ENCODE data around the gene TAS2R60. TPM values are rescaled to one million over a fixed set of nuclear protein-coding genes. Genes with fewer than 3 reads are reported as not detected.
A peak's percentile ranks its signal among the peaks of the same experiment; 100 is the strongest.

The TAS2R60 gene
- polyA plus RNA-seq, 3 donors: 0.35 TPM; not detected in 2

DNA sequence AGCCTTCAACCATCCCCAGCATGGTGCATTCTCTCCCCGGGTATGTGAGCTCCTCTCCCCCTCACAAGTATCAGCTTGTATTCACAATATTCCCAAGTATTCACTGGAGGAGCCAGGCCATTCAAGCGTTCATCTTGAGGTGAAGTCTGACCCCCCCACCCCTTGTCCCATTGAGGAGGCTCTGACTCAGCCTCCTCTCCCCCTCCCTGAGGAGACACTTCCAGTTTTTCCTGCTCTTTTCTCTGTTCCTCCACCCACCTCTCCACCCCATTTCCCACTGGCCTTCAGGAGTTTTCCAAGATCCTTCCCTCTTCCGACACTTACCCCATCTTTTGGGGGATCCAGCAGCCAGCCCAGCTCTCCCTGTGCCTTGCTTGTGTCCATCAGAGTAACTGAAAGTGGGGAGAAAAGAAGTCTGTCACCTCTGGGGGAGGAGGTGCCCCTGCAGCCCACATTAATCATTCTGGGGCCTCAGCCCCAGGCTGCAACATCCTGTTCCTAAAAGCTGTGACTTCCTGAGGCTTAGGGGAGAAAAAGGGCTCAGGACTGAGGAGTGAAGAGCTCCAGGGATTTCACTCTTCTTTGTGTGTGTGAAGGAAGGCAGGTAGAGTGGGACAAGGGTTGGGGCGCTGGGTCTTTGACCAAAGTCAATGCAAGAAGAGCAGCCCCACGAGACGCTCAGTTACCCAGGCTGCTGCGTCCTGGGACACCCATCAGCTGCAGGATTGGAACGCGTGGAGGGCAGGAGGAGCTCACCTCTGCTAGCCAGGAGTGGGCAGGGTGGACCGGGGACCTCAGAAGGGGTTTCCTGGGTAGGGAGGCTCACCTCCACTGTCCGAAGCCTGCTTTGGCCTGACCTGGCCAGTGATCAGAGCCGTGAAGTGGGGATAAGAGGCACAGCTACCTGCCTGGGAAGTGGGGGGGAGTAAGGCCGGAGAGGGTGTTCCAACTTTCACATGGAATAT is 35.7 kb upstream of the TAS2R60 start:
- 4% methylated on average over 12 of the region's 13 CpGs for WGBS (ENCODE audit: insufficient coverage)
- Histone ChIP-seq H4K20me1 (ENCODE audit: insufficient read depth, low read length) (no peaks in the 10 kb centered on the region), H3K9ac (ENCODE audit: insufficient read depth, low read length, poor library complexity, severe bottlenecking) (peak overlapping the region; percentile 15), H3K27ac (ENCODE audit: low read depth in 1 of 2, low read length in 2 of 2) (peak overlapping the region in 1 of 2 donors; percentile 16), H3K79me2 (ENCODE audit: insufficient read depth, low read length) (peaks cover 31% of the 10 kb centered on the region), H3K4me2 (replicated peaks; ENCODE audit: extremely low read depth, low read length, poor library complexity, severe bottlenecking) (peak overlapping the region; percentile 83), H3K36me3 (replicated peaks in 1 of 2; ENCODE audit: control insufficient read depth in 1 of 2, insufficient read depth in 2 of 2, low read length in 2 of 2) (no peaks in the 10 kb centered on the region), H3K4me3 (replicated peaks in 1 of 3; ENCODE audit: low read depth in 2 of 3, low read length in 3 of 3) (peak overlapping the region in 1 of 3 experiments; percentile 64), H2AFZ (ENCODE audit: insufficient read depth, low read depth, low read length, poor library complexity, severe bottlenecking) (peak overlapping the region; percentile 55), H3K9me3 (replicated peaks in 1 of 2; ENCODE audit: control insufficient read depth in 1 of 2, insufficient read depth in 1 of 2, low read length in 2 of 2) (no peaks in the 10 kb centered on the region), H3K27me3 (ENCODE audit: control insufficient read depth in 2 of 2, insufficient read depth in 2 of 2, low read length in 2 of 2) (no peaks in the 10 kb centered on the region), H3K4me1 (ENCODE audit: control insufficient read depth in 1 of 2, insufficient read depth in 2 of 2, low read length in 2 of 2) (peaks cover 52 to 54% of the 10 kb centered on the region in 2 donors)
- peaks cover 56% of the 10 kb centered on the region for H3K4me1 Mint-ChIP-seq
- peaks cover 0 to 2% of the 10 kb centered on the region in 2 donors for H3K36me3 Mint-ChIP-seq
- peaks cover 0 to 3% (median 0%) of the 10 kb centered on the region in 3 donors for H3K27me3 Mint-ChIP-seq (ENCODE audit: low read depth in 3 of 3)
- TF ChIP-seq, protein P1, sequence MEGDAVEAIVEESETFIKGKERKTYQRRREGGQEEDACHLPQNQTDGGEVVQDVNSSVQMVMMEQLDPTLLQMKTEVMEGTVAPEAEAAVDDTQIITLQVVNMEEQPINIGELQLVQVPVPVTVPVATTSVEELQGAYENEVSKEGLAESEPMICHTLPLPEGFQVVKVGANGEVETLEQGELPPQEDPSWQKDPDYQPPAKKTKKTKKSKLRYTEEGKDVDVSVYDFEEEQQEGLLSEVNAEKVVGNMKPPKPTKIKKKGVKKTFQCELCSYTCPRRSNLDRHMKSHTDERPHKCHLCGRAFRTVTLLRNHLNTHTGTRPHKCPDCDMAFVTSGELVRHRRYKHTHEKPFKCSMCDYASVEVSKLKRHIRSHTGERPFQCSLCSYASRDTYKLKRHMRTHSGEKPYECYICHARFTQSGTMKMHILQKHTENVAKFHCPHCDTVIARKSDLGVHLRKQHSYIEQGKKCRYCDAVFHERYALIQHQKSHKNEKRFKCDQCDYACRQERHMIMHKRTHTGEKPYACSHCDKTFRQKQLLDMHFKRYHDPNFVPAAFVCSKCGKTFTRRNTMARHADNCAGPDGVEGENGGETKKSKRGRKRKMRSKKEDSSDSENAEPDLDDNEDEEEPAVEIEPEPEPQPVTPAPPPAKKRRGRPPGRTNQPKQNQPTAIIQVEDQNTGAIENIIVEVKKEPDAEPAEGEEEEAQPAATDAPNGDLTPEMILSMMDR (IDR thresholded peaks at IDR 0.05): no peak
- peak overlapping the region; percentile 67 to 88 for H3K4me3 Mint-ChIP-seq
- peaks cover 0 to 2% (median 0%) of the 10 kb centered on the region in 7 donors for H3K9me3 Mint-ChIP-seq
- H3K27ac Mint-ChIP-seq: peak overlapping the region; percentile 10 to 70 (median 59)
- intact Hi-C loops (cut with micrococcal nuclease): loop anchor here in 1 of 2 donors (10.0 kb wide), 1 partner anchor 93 kb away; the partner anchor contains the start of gene CLCN1
- peak in 2 of 3 donors; percentile 35 to 54 for DNase-seq

- Mint-ChIP-seq H3K27ac (peak overlapping the region in 3 of 7 donors; percentile 10 to 70 (median 30)), H3K4me1 (peaks cover 63% of the 10 kb centered on the region), H3K4me3 (peak overlapping the region; percentile 67 to 88), H3K27me3 (ENCODE audit: low read depth in 3 of 3) (peaks cover 0 to 3% (median 0%) of the 10 kb centered on the region in 3 donors), H3K36me3 (peaks cover 0 to 2% of the 10 kb centered on the region in 2 donors), H3K9me3 (peaks cover 0 to 2% (median 0%) of the 10 kb centered on the region in 7 donors)
- Histone ChIP-seq H4K20me1 (ENCODE audit: insufficient read depth, low read length) (no peaks in the 10 kb centered on the region), H3K27me3 (ENCODE audit: control insufficient read depth in 2 of 2, insufficient read depth in 2 of 2, low read length in 2 of 2) (no peaks in the 10 kb centered on the region), H3K79me2 (ENCODE audit: insufficient read depth, low read length) (peaks cover 38% of the 10 kb centered on the region), H3K27ac (ENCODE audit: low read depth in 1 of 2, low read length in 2 of 2) (peak overlapping the region in 1 of 2 donors; percentile 16), H2AFZ (ENCODE audit: insufficient read depth, low read depth, low read length, poor library complexity, severe bottlenecking) (peak overlapping the region; percentile 55), H3K4me3 (replicated peaks in 1 of 3; ENCODE audit: low read depth in 2 of 3, low read length in 3 of 3) (peak overlapping the region in 2 of 3 experiments; percentile 5 to 64), H3K4me2 (replicated peaks; ENCODE audit: extremely low read depth, low read length, poor library complexity, severe bottlenecking) (peak overlapping the region; percentile 83), H3K4me1 (ENCODE audit: control insufficient read depth in 1 of 2, insufficient read depth in 2 of 2, low read length in 2 of 2) (peaks cover 59 to 61% of the 10 kb centered on the region in 2 donors), H3K9me3 (replicated peaks in 1 of 2; ENCODE audit: control insufficient read depth in 1 of 2, insufficient read depth in 1 of 2, low read length in 2 of 2) (no peaks in the 10 kb centered on the region), H3K36me3 (replicated peaks in 1 of 2; ENCODE audit: control insufficient read depth in 1 of 2, insufficient read depth in 2 of 2, low read length in 2 of 2) (no peaks in the 10 kb centered on the region), H3K9ac (ENCODE audit: insufficient read depth, low read length, poor library complexity, severe bottlenecking) (peak overlapping the region; percentile 15)
- intact Hi-C loops (cut with micrococcal nuclease): loop anchor here in 1 of 2 donors (10.0 kb wide), 1 partner anchor 93 kb away; the partner anchor contains the start of gene CLCN1
- no peak for DNase-seq
- TF ChIP-seq, protein P1 (IDR thresholded peaks at IDR 0.05): no peak
- WGBS (ENCODE audit: insufficient coverage): 2% methylated on average over 11 of the region's 20 CpGs
Observed at GRCh38 chr7:143408252-143408685, 35.0 kb upstream of the TAS2R60 start.

All from CD14-positive monocyte (primary cell).